Measurements from ENCODE around the gene OR10V1.

Gene OR10V1, protein sequence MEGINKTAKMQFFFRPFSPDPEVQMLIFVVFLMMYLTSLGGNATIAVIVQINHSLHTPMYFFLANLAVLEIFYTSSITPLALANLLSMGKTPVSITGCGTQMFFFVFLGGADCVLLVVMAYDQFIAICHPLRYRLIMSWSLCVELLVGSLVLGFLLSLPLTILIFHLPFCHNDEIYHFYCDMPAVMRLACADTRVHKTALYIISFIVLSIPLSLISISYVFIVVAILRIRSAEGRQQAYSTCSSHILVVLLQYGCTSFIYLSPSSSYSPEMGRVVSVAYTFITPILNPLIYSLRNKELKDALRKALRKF

GRCh38 chr11:59713745-59714144 is at the start of gene OR10V1:
OR10V1 (minus strand) TSS chr11:59713845; CDS start chr11:59713845, 0 bp downstream.
- H3K27ac ChIP-seq, result no peak within 1 kb of the TSS
- no peak for DNase-seq (ENCODE audit: low read depth, low spot score)

- DNase-seq (ENCODE audit: low read depth, low spot score), result no peak
- no peak overlapping the region for H3K27ac ChIP-seq
Observed at GRCh38 chr11:59761993-59762392, 48.3 kb upstream of the OR10V1 start.

GRCh38 chr11:59760771-59761170 is 47.1 kb upstream of the OR10V1 start:
- H3K27ac ChIP-seq, result no peak overlapping the region
- no peak for DNase-seq (ENCODE audit: low read depth, low spot score)

- H3K27ac ChIP-seq, result no peak overlapping the region
- no peak for DNase-seq (ENCODE audit: low read depth, low spot score)
Observed at GRCh38 chr11:59759900-59760299, 46.3 kb upstream of the OR10V1 start.

- H3K27ac ChIP-seq, result no peak overlapping the region
- no peak for DNase-seq (ENCODE audit: low read depth, low spot score)
Observed at GRCh38 chr11:59758401-59759037, 44.9 kb upstream of the OR10V1 start.

DNA sequence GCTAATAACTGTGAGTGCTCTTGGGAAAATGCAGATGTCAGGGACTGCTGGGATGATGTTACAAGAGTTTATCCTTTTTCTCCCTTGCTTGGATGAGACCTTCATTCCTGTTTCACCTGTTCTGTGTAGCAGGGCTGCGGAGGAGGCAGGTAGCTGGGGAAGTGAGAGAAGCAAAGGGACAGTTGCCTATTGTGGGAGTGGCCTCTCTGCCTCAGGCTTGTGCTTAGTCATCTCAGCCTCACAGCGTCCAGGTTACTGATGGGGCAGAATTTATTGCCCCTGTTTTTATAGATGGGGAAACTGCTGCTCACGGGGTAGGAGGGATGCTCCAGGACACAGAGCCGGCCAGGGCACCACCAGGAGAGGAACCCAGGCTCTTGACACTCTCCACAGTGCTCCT is 43.2 kb upstream of the OR10V1 start:
- DNase-seq (ENCODE audit: low read depth, low spot score), result peak; percentile 39
- H3K27ac ChIP-seq, result peak overlapping the region; percentile 93

DNA sequence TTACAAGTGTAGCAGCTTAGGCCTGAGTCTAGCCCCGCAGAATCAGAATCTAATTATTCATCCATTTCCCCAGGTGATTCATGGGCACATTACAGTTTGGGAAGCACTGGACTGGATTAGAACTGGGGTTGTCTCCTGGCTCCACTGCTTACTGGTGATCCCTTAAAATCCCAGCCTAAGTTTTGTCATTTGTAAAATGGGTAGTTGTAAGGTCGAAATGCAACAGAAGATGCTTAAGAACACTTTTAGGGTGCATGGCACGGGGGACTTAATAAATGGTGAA is 42.9 kb upstream of the OR10V1 start:
- peak; percentile 31 for DNase-seq (ENCODE audit: low read depth, low spot score)
- peak overlapping the region; percentile 93 for H3K27ac ChIP-seq

GRCh38 chr11:59755701-59756557 is 42.3 kb upstream of the OR10V1 start:
- DNase-seq (ENCODE audit: low read depth, low spot score), result peak; percentile 20
- peak overlapping the region; percentile 93 for H3K27ac ChIP-seq

DNA sequence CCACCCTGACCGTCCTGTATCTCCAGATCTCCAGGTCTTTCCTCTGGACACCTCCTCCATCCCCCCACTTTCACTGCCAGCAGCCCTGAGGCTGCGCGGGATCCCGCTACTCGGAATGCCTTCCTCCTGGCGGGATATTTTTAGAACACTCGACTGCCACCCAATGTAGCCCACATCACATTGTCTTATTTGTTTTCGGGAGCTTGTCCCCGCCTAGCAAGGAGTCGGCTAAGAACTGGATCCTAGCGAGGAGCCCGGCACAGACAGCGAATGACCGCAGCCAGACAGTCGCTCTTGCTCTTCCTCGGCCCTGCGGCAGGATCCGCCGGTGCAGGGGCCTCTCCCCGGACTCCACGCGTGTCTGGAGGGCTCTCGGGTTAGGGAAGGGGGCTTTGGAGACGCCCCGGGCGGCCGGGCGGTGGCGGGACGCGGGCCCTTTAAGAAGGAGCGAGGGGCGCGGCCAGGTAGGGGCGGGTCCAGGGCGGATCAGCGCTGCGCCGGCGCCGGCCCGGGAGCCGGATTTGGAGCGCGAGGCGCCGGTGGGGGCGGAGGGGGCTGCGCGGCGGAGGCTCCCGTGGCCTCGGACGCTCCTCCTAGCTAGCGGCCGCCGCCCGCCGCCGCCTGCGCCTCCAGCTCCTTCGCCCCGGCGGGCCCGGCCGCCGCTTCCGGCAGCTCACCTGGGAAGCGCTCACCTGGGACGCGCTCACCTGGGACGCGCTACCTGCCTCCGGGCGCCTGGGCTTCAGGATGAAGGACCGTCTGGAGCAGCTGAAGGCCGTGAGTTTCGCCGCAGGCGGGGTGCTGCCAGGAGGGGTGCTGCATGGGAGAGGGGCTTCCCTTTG is 41.4 kb upstream of the OR10V1 start, which contains the start of gene STX3:
Gene STX3, plus strand, starts transcription at position 518 of the 842 bp plus-strand sequence. Its CDS starts 230 bp downstream, at position 748.
- DNase-seq (ENCODE audit: low read depth, low spot score), result peak; percentile 16
- H3K27ac ChIP-seq, result peak within 1 kb of the TSS; percentile 93

DNA sequence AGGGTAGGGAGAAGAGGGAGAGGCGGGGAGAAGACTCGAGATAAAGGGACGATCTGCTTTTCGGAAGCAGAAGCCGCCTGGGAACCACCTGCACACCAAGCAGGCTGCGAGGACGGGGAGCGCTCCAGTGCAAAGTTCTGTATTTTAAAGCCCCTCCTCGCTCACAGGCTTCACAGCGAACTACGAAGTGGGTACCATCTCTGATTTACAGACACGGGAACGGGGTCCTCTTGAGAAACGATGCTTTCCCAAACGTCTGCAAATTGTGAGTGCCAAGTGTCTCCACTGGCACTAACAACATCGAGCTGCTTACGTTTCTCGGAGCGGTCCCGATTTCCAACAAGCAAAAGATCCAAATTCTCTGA is 40.8 kb upstream of the OR10V1 start:
- H3K27ac ChIP-seq, result peak overlapping the region; percentile 93
- no peak for DNase-seq (ENCODE audit: low read depth, low spot score)

DNA sequence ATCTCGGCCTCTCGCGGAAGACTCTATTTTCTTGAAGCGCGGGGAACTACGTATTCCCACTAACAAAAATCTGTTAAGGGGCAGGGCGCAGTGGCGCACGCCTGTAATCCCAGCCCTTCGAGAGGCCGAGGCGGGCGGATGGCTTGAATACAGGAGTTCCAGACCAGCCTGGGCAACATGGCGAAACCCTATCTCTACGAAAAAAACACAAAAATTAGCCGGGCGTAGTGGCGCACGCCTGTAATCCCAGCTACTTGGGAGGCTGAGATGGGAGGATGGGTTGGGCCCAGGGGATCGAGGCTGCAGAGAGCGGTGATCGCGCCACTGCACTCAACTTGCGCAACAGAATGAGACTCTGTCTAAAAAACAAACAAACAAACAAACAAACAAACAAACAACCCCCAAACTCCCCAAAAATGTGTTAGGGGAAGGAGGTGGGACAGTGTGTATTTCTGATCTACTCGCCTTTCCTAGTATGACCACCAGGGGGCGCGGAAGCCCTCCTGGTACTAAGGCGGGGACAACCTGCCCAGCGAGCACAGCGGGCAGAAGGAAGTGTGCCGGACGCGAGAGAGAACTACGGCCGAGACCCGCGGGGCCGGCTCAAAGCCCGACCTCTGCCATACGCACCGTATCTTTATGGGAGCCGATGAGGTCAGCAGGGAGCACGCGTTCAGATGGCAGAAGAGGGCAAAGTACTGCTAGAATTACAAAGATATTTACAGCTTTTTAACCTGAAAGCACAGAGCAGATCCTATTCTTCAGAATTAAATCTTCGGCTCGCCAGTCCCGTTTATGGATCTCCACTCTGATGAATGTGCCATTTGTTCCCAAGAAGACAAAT is 40.2 kb upstream of the OR10V1 start:
- DNase-seq (ENCODE audit: low read depth, low spot score), result peak; percentile 3
- peak overlapping the region; percentile 93 for H3K27ac ChIP-seq

- DNase-seq (ENCODE audit: low read depth, low spot score), result no peak
- no peak overlapping the region for H3K27ac ChIP-seq
Observed at GRCh38 chr11:59746111-59746510, 32.5 kb upstream of the OR10V1 start.

DNA sequence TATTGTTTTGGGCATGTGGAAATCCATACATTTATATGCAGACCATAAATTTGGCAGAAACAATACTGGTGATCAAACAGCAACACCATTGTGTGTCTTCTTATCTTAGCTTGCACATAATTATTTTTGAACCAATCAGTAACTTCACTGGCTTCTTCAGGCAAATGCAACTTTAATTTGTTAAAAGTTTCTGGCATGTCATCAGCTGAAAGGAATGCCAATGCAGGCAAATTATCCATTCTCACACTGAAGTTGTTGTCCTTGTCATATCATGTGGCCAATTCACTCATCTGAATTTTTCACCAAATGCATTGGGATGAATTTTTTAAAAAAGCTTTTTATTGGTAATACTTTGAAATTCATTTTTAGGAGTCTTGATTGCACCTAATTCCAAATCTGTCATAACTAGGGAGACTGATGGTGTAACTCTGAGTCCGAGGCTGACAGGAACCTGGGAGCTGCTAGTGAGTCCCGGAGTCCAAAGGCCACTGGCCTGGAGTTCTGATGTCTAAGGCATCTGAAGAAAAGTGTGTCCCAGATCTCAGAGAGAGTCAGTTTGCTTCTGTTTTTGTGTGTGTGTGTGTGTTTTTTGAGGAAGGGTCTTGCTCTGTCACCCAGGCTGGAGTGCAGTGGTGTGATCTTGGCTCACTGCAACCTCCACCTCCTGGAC is 17.4 kb upstream of the OR10V1 start:
- no peak overlapping the region for H3K27ac ChIP-seq
- DNase-seq (ENCODE audit: low read depth, low spot score), result no peak

DNA sequence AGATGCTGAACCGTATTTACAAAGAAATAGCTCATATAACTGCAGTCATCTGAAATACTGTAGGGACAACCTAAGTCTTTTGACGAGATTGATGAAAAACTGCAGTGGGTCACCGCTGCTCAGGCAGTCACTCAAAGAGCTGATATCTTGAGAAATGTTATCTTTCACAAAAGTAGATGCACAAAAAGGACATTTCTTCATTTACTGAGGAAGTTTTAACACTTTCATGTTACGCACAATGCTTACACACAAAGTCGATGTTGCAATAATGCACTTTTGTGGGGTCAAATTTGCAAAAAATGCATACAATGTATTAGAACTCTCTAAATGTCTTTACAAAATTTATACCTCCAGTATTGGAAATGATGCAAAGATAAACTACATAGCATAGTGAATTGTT is 16.2 kb upstream of the OR10V1 start:
- no peak for DNase-seq (ENCODE audit: low read depth, low spot score)

DNA sequence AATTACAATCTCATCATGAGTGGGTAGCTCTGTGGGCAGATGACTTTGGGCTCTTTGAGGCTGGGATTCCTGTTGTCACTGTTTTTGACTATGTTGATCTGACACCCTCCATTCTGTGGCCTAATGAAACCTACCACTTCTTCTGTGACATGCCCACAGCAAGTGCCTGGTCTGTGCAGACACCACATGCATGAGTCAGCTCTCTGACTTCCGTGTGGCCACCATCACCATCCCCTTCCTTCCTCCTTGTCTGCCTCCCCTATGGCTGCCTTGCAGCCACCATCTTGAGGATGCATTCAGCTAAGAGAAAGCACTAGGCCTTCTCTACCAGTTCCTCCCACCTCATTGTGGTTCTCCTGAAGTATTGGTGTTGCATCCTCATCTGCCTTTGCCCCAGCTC is 15.3 kb upstream of the OR10V1 start:
- no peak for DNase-seq (ENCODE audit: low read depth, low spot score)
- H3K27ac ChIP-seq, result no peak overlapping the region

More for the DNA sequence above, 16.2 kb upstream of the OR10V1 start:
- no peak overlapping the region for H3K27ac ChIP-seq

DNA sequence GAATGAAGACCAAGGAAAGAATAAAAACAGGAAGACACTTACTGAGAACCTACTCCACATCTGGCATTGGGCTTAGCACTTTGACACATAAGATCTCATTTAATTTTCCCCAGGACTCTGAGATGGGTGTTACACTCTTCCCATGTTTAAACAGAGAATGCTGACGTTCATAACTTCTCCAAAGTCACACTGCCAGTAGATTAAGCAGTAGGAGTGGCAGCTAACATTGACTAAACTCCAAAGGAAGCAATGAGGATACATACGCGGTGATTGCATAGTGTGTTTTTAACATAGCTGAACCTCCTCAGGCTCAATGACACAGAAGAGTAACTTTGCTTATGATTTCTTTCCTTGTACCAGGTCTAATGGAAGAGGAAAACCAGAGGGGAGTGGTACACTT is 14.5 kb upstream of the OR10V1 start:
- no peak for DNase-seq (ENCODE audit: low read depth, low spot score)

DNA sequence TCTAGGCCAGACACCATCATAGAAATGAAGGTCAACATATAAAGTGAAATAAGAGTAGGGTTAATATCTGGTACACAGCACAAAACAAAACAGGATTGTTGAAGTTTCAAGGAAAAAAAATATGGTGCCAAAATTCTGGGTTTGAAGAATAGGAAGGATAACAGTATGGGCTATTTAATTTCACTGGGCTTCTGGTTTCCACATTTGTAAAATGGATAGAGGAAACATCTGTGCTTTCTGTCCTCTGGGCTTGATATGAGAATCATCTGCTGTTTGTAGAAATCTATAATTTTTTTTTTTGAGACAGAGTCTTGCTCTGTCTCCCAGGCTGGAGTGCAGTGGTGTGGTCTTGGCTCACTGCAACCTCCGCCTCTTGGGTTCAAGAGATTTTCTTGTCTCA is 13.8 kb upstream of the OR10V1 start:
- DNase-seq (ENCODE audit: low read depth, low spot score), result no peak
- H3K27ac ChIP-seq, result no peak overlapping the region

More for the DNA sequence above, 14.5 kb upstream of the OR10V1 start:
- H3K27ac ChIP-seq, result no peak overlapping the region

DNA sequence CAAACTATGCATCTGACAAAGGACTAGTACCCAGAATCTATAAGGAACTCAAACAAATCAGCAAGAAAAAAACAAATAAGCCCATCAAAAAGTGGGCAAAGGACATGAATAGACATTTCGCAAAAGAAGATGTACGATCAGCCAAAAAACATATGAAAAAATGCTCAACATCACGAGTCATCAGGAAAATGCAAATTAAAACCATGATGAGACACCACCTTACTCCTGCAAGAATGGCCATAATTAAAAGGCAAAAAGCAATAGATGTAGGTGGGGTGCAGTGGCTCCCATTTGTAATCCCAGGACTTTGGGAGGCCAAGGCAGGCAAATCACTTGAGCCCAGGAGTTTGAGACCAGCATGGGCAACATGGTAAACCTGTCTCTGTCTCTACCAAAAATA is 10.4 kb upstream of the OR10V1 start:
- no peak overlapping the region for H3K27ac ChIP-seq
- no peak for DNase-seq (ENCODE audit: low read depth, low spot score)

DNA sequence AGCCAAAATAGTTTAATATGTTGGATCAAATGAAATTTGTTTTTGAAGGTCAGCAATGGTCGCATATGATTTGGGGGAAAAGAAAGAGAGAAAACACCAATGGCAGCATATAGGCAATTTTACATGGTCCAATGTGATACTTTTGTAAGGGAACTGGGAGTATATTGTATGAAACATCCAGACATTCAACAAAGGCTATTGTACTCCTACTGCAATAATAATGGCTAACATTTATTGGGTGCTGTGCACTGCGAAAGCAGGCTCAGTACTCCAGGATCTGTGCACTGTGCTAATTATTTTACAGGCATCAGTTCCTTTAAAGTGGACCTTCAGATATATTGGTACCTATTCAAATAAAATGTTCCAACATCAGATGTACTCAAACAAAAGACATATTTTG is 5.9 kb upstream of the OR10V1 start:
- no peak for DNase-seq (ENCODE audit: low read depth, low spot score)
- H3K27ac ChIP-seq, result no peak overlapping the region

Measured in epithelial cell of prostate (primary cell).